RKO (cell line): Measurements from ENCODE around the gene ARHGAP40.

Source experiments
- DNase-seq: peaks from one replicate; pipeline ENCODE4 v3.0.0-alpha.2; 2016; ENCODE audit warnings: low spot score

ARHGAP40 gene

DNA sequence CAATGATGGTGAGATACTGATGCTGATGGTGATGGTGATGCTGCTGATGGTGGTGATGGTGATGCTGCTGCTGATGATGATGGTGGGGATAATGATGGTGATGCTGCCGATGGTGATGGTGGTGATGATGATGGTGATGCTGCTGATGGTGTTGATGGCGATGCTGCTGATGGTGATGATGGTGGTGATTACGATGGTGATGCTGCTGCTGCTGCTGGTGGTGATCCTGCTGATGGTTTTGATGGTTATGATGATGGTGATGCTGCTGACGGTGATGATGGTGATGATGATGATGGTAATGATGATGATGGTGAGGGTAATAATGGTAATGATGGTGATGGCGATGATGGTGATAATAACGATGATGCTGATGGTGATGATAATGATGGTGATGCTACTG is 50.0 kb downstream of the ARHGAP40 start:
- DNase-seq = no peak

DNA sequence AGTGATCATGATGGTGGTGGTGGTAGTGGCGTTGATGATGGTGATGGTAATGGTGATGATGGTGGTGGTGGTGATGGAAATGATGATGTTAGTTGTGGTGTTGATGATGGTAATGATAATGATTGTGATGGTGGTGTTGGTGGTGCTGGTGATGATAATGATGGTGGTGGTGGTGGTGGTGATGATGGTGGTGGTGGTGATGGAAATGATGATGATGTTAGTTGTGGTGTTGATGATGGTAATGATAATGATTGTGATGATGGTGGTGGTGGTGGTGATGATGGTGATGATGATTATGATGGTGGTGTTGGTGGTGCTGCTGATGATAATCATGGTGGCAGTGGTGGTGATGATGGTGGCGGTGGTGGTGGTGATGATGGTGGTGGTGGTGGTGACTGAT is 51.4 kb downstream of the ARHGAP40 start:
- DNase-seq = no peak

DNA sequence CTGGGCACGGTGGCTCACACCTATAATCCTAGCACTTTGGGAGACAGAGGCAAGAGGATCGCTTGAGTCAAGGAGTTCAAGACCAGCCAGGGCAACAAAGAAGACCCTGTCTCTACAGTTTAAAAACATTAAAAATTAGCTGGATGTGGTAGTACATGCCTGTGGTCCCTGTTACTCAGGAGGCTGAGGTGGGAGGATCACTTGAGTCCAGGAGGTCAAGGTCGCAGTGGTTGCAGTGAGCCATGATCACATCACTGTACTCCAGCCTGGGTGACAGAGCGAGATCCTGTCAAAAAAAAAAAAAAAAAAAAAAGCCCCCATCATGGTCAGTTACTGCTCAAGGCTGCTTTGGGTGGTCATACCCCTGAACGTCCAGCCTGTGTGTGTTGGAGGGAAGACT is 55.8 kb downstream of the ARHGAP40 start:
- DNase-seq = no peak

DNA sequence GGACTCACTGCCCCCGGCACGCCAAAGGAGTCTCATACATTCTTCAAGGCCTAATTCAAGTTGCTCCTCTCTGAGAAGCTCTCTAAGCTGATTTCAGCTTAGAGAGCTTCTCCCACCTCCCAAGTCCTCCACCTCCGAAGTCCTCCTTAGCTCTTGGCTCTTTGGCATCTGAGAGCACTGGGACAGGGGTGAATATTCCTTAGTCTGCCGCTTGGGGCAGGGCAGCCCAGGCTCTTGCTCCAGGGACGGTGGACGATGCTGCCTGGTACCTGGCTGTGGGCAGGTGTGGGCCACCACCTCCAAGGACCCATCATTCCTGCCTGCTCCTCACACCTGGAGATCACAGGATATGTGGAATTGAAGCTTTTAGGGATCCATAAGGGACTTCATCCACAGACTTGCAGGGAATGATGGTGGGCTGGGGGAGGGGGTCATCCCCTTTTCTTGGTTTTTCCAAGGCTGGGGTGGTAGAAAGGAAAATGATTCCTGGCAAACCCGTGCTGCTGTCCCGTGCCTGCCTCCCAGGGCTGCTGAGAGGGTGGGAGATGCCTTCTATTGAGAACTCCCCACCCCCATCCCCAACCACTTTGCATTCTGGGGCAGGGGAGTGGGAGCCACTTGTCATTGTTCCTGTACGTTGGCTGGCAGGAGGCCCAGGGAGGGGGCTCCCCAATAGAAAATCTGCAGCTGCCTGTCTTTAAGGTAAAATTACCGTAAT is 57.4 kb downstream of the ARHGAP40 start:
- peak; percentile 14 for DNase-seq

DNA sequence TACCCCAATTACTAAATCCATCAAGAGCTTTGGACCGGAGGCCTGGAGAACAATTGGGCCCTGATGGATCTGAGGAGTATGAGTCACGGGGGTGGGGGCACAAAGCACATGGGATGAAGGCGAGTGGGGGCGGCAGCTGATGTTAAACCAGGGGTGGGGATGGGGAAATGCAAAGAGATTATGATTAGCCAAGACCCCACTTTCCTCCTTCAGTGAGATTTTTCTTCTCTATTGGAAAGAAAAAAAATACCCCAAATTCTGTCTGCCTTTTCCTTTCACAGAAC is 57.9 kb downstream of the ARHGAP40 start:
- no peak for DNase-seq

DNA sequence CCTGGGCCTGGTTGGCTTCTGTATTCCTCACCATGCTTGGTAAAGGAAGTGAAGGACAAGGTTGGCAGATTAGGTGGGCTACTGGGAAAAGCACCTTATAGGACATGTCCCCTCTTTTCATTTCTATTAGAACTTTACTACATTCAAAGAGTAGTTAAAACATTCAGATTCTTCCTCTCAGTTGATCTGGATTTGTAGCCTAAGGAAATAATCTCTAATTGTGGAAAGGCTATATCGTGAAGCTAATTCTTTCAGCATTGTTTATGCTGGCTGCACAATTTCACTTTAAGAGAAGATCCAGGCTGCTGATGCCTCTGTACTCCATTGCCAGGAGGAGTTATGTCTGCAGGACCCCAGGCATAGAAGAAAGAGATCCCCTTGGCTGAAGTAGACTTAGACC is 58.8 kb downstream of the ARHGAP40 start:
- DNase-seq = no peak

DNA sequence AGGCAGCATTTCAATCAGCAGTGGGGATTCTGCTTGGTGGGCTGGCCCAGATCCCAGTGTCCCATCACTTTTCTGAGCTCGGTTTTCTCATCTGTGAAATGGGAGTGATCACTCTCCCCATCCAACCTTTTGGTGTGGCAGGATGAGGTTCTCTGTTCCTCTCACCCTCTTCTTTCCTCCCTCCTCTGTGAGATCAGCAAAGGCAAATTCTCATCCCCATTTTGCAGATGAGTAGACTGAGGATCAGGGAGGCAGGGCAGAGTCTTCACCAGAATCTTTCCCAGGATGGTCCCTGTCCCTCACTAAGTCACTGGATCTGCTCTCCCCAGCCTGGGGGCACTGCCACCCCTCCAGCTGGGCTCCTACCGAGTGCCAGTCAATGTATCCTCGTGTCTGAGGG is 62.1 kb downstream of the ARHGAP40 start:
- no peak for DNase-seq

DNA sequence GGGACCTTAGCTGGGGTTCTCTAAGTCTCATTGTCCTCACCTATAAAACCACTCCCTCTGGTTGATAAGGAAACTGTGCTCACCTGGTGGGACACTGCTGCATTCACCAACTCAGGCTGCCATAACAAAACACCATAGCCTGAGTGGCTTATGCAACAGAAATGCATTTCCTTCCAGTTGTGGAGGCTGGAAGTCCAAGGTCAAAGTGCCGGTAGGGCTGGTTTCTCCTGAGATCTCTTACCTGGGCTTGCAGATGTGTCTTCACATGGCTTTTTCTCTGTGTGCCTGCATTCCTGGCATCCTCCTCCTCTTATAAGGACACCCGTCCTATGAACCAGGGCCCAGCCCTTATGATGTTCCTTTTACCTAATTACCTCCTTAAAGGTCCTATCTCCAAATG is 62.7 kb downstream of the ARHGAP40 start:
- no peak for DNase-seq

DNA sequence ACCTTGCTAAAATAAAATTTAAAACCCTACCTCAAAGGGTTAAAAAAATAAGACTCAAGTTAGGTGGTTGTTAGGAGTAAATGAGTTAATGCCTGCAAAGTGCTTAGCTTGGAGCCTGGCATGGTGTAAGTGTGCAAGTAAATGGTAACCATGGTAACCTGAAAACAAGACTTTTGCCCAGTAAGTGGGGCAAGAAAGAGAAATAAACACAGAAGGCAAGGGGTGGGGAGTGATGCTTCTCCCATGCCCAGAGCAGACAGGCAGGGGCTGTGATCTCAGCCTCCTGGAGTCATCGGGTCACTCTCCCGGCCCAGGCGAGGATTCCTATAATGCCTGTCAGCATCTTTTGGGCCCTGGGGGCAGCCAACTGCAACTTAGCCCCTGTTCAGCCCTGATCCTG is 63.5 kb downstream of the ARHGAP40 start:
- DNase-seq = no peak

DNA sequence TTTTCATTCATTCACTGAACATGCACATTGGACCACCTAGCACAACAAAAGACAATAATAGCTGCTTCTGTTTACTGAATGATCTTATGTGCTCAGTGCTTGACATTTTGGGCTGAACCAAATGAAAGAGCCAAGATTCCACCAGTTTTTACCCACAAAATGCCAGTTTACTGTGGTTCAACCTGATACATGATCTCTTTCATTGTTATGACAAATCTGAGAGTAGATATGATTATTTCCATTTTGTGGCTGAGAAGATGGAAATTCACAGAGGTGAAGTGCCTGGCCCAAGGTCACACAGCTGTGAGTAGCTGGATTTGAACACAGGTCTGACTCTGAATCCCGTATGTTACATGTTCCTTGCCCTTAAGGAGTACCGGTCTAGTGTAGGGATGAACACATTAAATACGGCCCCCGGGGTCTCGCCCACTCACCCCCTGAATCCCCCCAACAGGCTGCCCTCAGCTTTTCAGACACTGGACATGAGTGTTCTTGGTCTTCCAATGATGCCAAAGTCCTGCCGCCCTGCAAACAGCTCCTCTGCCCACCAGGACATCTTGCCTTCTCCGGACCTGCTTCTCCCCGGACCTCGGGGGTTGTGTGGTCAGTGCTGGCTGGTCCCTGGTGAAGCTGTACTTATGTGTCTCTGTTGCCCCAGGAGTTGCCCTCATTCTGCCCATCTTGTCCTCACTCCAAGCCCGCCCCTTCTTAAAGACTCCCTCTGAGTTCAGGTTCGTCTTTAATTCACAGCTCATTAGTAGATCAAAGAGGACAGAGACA is 64.1 kb downstream of the ARHGAP40 start:
- no peak for DNase-seq

DNA sequence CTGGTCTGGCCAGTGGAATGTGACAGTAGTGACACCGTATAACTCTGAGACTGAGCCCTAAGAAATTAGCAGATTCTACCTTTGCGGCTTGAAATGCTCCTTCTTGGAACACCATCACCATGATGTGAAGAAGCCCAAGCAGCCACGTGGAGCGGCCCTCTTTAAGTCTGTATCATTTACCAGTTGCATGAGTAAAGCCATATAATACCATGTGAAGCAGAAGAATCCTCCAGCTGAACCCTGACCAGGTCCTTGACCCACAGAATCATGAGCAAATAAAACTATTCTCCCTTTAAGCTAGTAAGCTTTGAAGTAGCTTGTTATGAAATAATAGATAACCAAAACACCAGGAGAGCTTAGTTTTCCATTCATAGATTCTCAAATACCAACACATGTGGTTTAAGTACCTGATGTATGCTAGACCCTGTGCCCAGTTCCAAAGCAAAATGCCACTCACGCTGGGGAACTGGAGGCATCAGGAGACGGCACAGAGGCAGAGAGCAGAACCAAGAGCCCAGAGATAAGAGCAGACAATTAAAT is 65.9 kb downstream of the ARHGAP40 start:
- no peak for DNase-seq

DNA sequence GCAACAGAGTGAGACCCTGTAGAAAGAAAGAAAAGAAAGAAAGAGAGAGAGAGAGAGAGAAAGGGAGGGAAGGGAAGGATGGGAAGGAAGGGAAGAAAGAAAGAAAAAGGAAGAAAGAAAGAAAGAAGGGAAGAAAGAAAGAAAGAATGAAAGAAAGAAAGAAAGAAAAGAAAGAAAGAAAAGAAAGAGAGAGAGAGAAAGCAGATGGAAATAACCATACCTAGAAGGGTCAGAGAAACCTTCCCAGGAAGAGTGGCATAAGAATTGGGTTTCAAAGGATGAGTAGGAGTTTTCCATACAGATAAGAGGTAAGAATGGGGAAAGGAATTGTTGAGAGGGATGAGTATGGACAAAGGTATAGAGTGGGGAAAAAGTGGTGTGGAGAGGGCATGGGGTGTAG is 68.1 kb downstream of the ARHGAP40 start:
- DNase-seq = no peak

DNA sequence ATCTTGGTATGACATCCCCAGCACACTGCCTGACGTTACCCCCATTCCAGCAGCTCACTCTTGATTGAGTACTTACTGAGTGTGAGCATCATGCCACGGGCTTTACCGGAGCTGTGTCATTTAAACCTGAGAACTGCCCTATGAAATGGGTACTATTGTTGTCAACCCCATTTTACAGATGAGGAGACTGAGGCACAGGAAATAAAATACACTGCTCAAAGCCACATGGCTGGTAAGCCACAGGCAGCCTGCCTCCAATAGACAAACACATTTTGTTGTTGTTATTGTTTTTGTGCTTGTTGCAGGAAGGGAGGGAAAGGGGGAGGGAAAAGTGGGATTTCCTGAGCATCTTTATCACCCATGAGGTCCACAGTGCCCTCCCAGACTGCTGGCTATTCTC is 69.2 kb downstream of the ARHGAP40 start:
- no peak for DNase-seq

DNA sequence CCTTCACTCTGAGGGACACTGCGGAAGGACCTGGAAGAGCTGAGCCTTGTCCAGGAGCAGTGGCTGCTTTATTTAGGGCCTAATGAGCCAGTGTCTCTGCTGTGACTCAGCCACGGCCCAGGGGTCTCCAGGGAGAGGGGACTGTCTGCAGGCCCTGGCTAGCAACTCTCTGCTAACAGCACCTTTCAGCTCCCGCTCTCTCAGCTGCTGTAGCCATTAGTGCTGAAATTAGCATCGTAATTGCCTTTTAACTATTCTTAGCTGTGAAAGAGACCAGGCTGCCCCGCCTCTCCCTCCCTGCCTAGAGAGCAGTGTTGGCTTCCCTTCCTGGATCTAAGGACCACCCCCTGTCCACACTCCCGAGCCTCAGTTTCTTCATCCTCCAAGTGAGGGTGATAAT is 69.6 kb downstream of the ARHGAP40 start:
- DNase-seq = no peak

DNA sequence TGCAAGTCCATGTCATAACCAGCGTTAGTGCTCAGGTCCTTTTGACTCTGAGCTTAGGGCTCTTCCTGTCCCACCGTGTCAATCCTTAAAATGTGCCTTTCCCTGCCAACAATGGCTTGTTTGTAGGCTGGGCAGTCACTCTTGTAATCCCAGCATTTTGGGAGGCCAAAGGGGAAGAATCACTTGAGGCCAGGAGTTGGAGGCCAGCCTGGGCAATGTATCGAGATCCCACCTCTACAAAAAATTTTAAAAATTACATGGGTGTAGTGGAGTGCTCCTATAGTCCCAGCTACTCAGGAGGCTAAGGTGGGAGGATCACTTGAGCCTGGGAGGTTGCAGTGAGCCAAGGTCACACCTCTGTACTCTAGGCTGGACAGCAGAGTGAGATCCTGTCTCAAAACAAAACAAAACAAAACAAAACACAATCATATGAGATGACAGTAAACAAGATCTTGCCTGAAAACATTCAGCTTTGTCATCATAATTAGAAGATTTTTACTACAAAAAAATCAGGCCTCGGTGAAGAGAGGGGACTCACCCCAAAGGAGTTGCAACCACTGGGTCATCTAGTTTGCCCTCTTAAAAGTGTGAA is 70.2 kb downstream of the ARHGAP40 start:
- no peak for DNase-seq

DNA sequence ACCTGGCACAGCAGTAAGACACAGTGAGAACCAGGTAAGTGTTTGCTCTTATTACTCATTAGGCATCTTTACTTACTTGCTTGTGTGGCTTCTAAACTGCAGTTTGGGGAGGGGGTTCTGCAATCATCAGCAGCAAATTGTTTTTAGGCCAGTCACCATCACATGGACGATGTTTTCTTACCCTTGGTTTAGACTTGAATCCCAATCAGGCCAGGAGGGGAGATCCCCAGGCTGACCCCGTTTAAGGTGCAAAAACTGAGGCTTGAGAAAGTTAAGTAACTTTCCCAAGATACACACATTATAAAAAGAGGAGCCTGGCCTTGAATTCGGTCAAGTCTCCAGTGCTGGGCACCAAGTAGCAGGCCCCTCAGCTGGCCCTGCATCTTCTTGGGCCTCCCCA is 70.9 kb downstream of the ARHGAP40 start:
- no peak for DNase-seq

DNA sequence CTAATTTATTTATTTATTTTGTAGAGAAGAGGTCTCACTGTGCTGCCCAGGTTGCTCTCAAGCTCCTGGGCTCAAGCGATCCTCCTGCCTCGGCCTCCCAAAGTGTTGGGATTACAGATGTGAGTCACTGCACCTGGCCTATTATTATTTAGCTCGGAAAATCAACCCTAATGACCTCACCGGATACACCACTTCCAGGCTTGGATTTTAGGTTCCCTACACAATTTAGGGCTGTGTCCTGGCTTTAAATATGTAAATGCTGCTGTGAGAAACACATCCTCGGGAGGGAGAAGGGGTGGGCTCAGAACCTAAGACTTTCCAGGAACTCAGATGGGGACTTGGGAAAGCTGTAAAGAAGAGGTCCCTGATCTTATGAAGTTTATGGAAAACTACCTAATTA is 71.7 kb downstream of the ARHGAP40 start:
- DNase-seq = no peak

DNA sequence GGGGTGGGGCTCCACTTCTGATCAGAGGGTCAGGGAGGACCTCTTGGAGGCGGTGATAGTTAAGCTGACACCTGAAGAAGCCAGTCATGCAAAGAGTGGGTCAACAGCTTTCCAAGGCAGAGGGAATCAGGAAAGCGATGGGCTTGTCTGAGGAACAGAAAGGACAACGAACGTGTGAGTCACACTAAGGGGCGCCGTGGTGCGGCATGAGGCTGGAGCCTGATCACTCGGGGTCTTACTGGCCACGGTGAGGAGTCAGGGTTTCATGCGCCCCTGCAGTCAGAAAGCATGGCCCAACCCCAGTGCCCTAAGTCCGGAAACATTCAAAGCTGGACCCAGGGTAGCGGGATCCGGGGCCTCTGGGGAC is 72.1 kb downstream of the ARHGAP40 start:
- DNase-seq = no peak

DNA sequence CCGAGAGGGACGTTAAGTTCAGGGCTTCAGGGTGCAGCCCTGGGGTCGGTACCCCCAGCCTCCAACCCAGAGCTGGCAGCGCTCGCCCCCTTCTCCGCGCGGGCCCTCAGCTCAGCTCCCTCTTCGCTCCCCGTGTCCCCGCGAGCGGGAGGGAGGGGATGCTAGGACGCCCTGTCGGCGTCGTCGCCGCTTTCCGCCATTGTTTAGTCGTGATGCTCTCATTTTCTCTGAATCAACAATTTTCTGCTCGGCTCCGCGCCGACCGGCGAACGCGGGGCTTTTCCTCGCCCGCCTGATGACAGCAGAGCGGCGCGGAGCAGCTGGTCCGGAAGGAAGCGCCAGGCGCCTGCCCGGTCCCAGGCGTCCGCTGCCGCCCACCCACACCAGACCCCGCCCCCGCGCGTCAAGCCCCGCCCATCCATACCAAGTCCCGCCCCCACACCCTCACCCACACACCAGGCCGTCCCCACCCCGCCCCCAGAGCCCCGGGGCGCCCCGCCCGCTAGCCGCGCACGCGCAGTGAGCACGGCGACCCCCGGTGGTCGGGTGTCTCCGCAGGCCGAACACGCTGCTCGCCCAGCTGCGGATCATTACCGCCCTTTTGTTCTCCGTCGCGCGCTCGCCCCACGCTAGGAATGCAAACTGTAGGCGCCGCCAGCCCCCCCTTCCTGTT is 72.6 kb downstream of the ARHGAP40 start:
- no peak for DNase-seq

DNA sequence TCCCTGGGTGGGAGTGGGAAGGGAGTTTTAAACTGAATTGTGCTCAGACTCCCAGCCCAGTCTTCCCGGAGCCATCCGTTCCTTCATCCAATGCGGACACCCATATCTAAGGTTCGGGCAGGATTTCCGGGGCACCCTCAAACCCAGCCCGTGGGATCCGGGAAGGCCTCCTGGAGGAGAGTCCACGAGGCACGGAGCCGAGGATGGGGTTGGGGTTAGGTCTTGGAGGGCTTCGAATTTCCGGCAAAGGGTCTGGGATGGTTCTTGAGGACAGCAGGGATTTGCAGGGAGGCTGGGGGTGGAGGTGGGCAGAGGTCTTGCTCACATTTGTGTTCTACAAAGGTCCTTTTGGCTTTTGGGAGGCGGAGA is 73.1 kb downstream of the ARHGAP40 start:
- no peak for DNase-seq

DNA sequence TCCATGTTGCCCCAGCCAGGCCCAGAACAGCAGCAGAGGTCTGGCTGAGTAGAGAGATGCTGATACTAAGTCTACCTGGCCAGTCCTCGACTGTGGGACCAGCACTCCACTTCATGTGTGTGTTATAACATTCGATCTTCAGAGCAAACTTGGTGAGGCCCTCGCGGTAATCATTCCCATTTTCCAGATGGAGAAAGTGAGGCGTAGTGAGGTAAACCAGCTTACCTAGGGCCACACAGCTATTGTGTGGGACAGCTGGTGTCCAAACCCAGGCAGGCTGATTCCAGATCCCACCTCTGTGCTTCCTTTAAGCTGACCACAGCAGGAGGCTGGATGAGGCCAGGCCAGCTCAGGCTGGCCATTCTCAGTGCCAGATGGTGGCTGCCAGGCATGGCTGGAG is 75.0 kb downstream of the ARHGAP40 start:
- no peak for DNase-seq

DNA sequence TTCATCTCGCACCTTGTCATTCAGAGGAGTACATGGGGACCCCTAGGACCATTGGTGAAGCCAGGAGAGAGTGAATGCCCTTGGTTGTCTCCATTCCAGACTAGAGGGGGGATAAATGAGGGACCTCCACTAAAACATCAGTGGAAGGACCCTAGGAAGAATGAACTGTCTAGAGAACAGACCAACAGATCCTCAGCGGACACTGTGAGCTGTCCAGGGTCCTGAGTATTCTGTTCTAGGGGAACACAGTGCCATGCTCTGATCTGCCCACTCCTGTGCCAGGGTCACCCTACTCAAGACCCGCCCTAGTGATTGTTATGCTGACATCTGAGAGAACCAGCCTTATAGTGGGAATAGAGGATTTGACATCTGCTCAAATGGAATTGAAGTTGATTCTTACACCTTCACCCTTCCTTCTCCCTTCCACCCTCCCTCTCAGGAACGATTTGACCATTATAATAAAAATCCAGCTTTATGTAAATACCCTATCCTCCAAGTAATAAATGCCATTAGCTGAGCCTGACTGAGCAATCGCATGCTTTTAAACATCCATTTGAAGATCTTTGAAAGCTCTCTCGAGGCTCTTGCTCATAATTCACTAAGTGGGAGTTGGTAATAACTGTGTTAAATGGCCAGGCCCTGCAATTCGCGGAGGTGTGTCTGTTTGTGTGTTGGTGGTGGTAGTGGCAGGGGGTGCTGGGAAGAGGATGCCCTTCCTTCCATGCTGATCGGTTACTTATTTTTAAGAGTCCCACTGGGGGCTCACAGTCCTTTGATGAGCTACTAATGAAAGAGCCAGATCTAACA is 79.1 kb downstream of the ARHGAP40 start:
- DNase-seq = peak; percentile 45
